HG02885 (cell line): Measurements from ENCODE around the gene EPB41L4A.
"Not testable (repeated sequence)": the region's sequence is repeated elsewhere in the genome, so short reads cannot be mapped to it uniquely, and the experiment has no call there.

ENCODE experiments used
- ATAC-seq: cut with Tn5 transposase; IDR thresholded peaks from one replicate; pipeline ENCODE4 v1.9.1; 2021; ENCODE audit warnings: mild to moderate bottlenecking; ENCODE audit not compliant: unreplicated experiment, poor library complexity

The EPB41L4A gene

DNA sequence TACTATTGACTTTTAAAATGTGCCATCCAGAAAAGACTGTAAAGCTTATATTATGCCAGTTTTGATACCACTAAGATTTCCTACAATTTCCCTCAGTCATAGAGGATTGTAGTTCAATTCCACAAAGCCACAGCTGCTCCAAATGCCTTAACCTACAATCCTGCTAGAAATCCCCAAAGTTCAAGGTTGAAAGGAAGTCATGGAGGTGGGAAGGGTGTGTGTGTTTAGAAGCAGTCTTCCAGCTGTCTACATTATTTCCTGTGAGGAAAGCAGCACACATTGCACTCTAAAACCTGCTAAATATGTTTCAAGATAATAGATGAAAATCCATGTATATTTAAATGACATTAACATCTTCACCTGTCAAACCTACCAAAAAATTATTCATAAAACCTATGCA is 11.8 kb downstream of the EPB41L4A start:
- no peak for ATAC-seq

GRCh38 chr5:112403069-112403468 is 16.0 kb downstream of the EPB41L4A start:
- no peak for ATAC-seq

DNA sequence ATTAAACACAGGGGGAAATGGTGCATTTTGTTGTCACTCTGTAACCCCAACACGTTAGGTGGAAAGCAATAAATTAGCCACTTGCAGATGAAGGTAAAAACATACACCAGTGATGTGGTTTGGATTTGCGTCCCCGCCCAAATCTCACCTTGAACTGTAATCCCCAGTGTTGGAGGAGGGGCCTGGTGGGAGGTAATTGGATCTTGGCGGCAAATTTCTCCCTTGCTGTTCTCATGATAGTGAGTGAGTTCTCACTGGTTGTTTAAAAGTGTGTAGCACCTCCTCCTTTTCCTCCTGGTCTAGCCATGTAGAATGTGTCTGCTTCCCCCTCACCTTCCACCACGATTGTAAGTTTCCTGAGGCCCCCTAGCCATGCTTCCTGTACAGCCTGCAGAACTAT is 17.2 kb downstream of the EPB41L4A start:
- no peak for ATAC-seq

- no peak for ATAC-seq
Observed at GRCh38 chr5:112397690-112398089, 21.4 kb downstream of the EPB41L4A start.

DNA sequence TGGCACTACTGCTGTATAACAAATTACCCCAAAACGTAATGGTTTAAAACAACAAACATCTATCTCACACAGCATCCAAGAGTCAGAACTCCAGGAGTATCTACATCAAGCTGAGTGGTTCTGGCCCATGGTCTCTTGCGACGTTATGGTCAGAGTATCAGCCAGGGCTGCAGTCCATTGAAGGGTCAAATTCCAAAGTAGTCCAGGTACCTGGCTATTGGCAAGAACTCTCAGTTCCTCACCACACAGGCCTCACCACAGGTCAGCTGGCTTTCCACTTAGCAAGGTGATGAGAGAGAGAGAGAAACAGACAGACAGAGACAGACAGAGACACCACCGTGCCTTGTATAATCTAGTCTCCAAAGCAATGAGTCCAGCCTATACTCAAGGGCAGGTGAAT is 22.6 kb downstream of the EPB41L4A start:
- ATAC-seq: no peak

- ATAC-seq: not testable (repeated sequence)
Observed at GRCh38 chr5:112395299-112395698, 23.8 kb downstream of the EPB41L4A start.

- ATAC-seq: no peak
Observed at GRCh38 chr5:112390327-112390726, 28.8 kb downstream of the EPB41L4A start.

DNA sequence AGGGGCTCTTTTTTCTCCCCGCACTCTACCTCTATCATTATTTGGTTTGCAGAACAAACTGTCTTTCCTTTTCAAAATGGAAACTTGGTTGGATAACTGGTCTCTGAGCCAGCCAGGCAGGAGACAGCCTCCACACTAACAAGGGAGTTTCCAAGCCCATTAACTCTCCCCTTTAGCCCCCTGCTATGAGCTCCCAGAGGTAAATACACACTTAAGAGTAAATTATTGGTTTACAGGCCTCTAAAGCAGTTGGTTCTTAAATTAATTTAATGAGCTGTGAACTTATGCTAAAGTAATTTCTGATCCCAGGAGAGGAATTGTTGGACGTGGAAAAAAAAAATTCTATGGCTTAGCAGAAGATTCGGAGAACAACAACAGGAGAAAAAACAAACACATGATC is 30.3 kb downstream of the EPB41L4A start:
- no peak for ATAC-seq

- ATAC-seq: no peak
Observed at GRCh38 chr5:112388074-112388473, 31.0 kb downstream of the EPB41L4A start.

DNA sequence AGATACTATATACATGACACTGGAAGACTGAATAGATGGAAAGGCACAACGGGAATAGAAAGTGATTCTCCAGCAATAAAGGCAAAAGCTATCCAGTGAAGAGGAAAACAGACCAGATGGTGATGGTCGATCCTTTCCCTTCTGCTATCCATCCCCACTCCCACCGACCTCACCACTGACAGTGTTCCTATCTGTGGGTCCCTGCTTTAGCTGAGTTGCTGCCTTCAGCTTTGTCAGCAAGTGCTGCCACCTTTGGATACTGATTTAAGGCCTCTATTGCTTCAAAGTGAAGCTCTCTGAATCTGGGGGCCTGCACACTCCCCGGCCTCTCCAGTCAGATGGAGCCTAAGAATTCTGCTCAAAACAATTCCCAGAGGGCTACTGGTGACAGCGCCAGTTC is 32.3 kb downstream of the EPB41L4A start:
- ATAC-seq: no peak

GRCh38 chr5:112385969-112386368 is 33.1 kb downstream of the EPB41L4A start:
- no peak for ATAC-seq

GRCh38 chr5:112385566-112385965 is 33.5 kb downstream of the EPB41L4A start:
- ATAC-seq: no peak

DNA sequence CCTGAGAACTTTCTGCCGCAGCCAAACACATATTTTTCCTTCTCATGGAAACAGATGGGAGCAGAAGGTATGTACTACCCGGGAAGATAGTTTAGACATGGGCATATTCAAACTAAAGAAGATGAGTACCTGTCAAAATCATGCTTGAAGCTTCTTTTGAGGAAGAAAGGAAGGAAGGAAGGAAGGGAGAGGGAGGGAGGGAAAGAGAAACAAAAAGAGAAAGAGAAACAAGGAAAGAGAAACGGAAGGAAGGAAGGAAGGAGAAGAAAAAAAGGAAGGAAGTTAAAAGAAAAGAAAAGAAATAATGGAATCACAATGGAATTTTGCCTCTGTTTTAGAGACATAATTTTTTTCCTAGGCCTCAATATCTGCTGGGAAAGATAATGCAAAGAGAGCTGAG is 34.6 kb downstream of the EPB41L4A start:
- no peak for ATAC-seq

DNA sequence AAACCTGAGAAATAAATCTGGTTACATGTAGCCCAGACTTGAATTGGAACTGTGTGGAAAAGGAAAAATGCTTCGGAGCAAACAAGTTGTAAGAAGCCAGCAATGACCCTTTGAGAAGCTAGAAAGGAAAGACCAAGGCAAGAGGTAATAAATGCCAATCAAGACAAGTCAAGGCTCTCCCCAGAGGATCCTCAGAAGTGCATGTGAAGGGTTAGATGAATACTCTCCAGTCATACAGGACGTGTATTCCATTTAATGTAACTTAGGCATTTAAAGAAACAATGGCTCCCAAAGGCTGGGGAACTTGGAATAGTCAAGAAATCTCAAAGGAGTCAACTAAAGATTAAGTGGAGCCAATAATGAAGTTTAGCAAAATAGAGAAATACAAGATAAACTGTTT is 36.2 kb downstream of the EPB41L4A start:
- no peak for ATAC-seq

- ATAC-seq: no peak
Observed at GRCh38 chr5:112381521-112381920, 37.6 kb downstream of the EPB41L4A start.

- no peak for ATAC-seq
Observed at GRCh38 chr5:112379542-112380325, 39.3 kb downstream of the EPB41L4A start.

- no peak for ATAC-seq
Observed at GRCh38 chr5:112374818-112375217, 44.3 kb downstream of the EPB41L4A start.

GRCh38 chr5:112374356-112374755 is 44.7 kb downstream of the EPB41L4A start:
- no peak for ATAC-seq

GRCh38 chr5:112373885-112374284 is 45.2 kb downstream of the EPB41L4A start:
- ATAC-seq: no peak

GRCh38 chr5:112372543-112372942 is 46.5 kb downstream of the EPB41L4A start:
- no peak for ATAC-seq

GRCh38 chr5:112371067-112371466 is 48.0 kb downstream of the EPB41L4A start:
- ATAC-seq: no peak

DNA sequence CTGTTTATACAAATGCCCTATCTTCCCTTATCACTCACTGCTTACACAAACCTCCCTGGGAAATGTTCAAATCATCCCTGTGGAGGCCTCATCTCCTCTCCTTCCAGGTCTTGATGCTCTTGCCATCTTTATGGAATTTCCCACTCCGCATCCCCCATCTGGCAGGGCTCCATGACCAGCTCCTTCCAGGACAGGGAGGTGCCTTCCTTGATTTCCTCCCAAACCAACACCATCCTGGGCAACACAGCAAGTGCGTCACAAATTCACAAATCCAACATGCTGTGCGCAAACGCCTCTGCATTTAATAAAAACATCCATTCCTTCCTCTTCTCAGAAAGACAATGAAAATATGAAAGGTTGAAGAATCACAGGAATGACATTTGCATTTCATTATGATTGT is 51.7 kb downstream of the EPB41L4A start:
- no peak for ATAC-seq
